HG03103 (cell line): ENCODE data around the gene POLR1B.
A peak's percentile ranks its signal among the peaks of the same experiment; 100 is the strongest.
"Not testable (repeated sequence)": the region's sequence is repeated elsewhere in the genome, so short reads cannot be mapped to it uniquely, and the experiment has no call there.

Experiments
- ATAC-seq: cut with Tn5 transposase; IDR thresholded peaks from one replicate; pipeline ENCODE4 v1.9.1; 2021; ENCODE audit warnings: low read depth; ENCODE audit not compliant: unreplicated experiment

Gene POLR1B

GRCh38 chr2:112541315-112542122, 746 bp upstream of the POLR1B start:
- ATAC-seq: peak; percentile 44

GRCh38 chr2:112542984-112543661, 858 bp downstream of the POLR1B start:
- no peak for ATAC-seq

- ATAC-seq: no peak
Observed at GRCh38 chr2:112547333-112547732, 5.1 kb downstream of the POLR1B start.

GRCh38 chr2:112548980-112549379, 6.7 kb downstream of the POLR1B start:
- no peak for ATAC-seq

- no peak for ATAC-seq
Observed at GRCh38 chr2:112566104-112566503, 23.8 kb downstream of the POLR1B start.

GRCh38 chr2:112566508-112566907, 24.2 kb downstream of the POLR1B start:
- not testable (repeated sequence) for ATAC-seq

- no peak for ATAC-seq
Observed at GRCh38 chr2:112572005-112572404, 29.7 kb downstream of the POLR1B start.

GRCh38 chr2:112577756-112578155, 35.5 kb downstream of the POLR1B start:
- ATAC-seq: no peak

GRCh38 chr2:112579241-112579640, 37.0 kb downstream of the POLR1B start:
- no peak for ATAC-seq

- ATAC-seq: no peak
Observed at GRCh38 chr2:112580084-112580483, 37.8 kb downstream of the POLR1B start.

- no peak for ATAC-seq
Observed at GRCh38 chr2:112582314-112582746, 40.1 kb downstream of the POLR1B start.

- ATAC-seq: no peak
Observed at GRCh38 chr2:112583497-112584133, 41.4 kb downstream of the POLR1B start.

GRCh38 chr2:112584134-112584890, 42.0 kb downstream of the POLR1B start, which contains the start of gene CHCHD5:
Gene CHCHD5 (plus strand): TSS chr2:112584609. CDS start chr2:112584648, 39 bp downstream.
- peak; percentile 88 for ATAC-seq

GRCh38 chr2:112584891-112585250, 42.6 kb downstream of the POLR1B start:
- ATAC-seq: no peak

- no peak for ATAC-seq
Observed at GRCh38 chr2:112585400-112585799, 43.1 kb downstream of the POLR1B start.

GRCh38 chr2:112585873-112586464, 43.7 kb downstream of the POLR1B start:
- no peak for ATAC-seq

GRCh38 chr2:112588611-112589045, 46.4 kb downstream of the POLR1B start:
- no peak for ATAC-seq

GRCh38 chr2:112591413-112591812, 49.1 kb downstream of the POLR1B start:
- no peak for ATAC-seq

GRCh38 chr2:112593736-112594135, 51.5 kb downstream of the POLR1B start:
- no peak for ATAC-seq
